C4-2B (cell line): ENCODE data around the gene PRG3.

ENCODE experiments used
- CTCF ChIP-seq: fragments of 450-650 bp; conservative IDR thresholded peaks from 2 replicates; pipeline ENCODE4 v1.5.1; 2017; ENCODE audit warnings: mild to moderate bottlenecking
- ZFX ChIP-seq: fragments of 450-650 bp; IDR thresholded peaks from 2 replicates; pipeline ENCODE4 v1.6.1; 2017

- TF ChIP-seq CTCF (no peak), ZFX (no peak)
Observed at GRCh38 chr11:57353852-57354251, 27.1 kb downstream of the PRG3 start.
